Measurements from ENCODE around the gene MXI1.

Gene MXI1

DNA sequence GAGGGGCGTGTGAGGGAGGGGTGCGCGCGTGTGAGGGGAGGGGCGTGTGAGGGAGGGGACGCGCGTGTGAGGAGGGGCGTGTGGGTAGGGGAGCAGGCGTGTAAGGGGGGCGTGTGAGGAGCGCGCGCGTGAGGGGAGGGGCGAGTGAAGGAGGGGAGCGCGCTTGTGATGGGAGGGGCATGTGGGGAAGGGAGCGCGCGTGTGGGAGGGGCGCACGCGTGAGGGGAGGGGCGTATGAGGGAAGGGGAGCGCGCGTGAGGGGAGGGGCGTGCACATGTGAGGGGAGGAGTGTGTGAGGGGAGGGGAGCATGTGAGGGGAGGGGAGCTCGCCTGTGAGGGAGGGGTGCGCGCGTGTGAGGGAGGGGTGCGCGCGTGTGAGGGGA is 19.1 kb downstream of the MXI1 start:
- Histone ChIP-seq H3K9ac (ENCODE audit: low read depth, low read length) (no peak overlapping the region), H3K4me3 (ENCODE audit: low read length) (peak overlapping the region; percentile 93), H3K9me3 (ENCODE audit: insufficient read depth, low read depth, low read length) (no peaks in the 10 kb centered on the region), H3K4me1 (ENCODE audit: insufficient read depth, low read length) (peaks cover 10% of the 10 kb centered on the region), H3K27me3 (ENCODE audit: insufficient read depth, low read length) (peaks cover 17% of the 10 kb centered on the region), H3K36me3 (ENCODE audit: insufficient read depth, low read length) (peaks cover 11% of the 10 kb centered on the region; the same call in 1 of the 2 replicates), H3K27ac (ENCODE audit: low read depth, low read length) (no peak overlapping the region)
- 2% methylated on average over 30 of the region's 36 CpGs for WGBS

GRCh38 chr10:110226926-110227641 is 19.7 kb downstream of the MXI1 start:
- Histone ChIP-seq H3K36me3 (ENCODE audit: insufficient read depth, low read length) (peaks cover 11% of the 10 kb centered on the region; the same call in 1 of the 2 replicates), H3K9ac (ENCODE audit: low read depth, low read length) (no peak overlapping the region; the same call in 1 of the 2 replicates), H3K27ac (ENCODE audit: low read depth, low read length) (no peak overlapping the region), H3K27me3 (ENCODE audit: insufficient read depth, low read length) (peaks cover 12% of the 10 kb centered on the region), H3K9me3 (ENCODE audit: insufficient read depth, low read depth, low read length) (no peaks in the 10 kb centered on the region), H3K4me3 (ENCODE audit: low read length) (peak overlapping the region; percentile 93), H3K4me1 (ENCODE audit: insufficient read depth, low read length) (peaks cover 5% of the 10 kb centered on the region)
- 1% methylated on average over 70 of the region's 71 CpGs for WGBS

- H3K9ac ChIP-seq (ENCODE audit: low read depth, low read length), result no peak overlapping the region
- 72% methylated on average over 10 of the region's 10 CpGs for WGBS
- H3K4me1 ChIP-seq (ENCODE audit: insufficient read depth, low read length), result no peaks in the 10 kb centered on the region
- H3K27ac ChIP-seq (ENCODE audit: low read depth, low read length), result no peak overlapping the region
- H3K36me3 ChIP-seq (ENCODE audit: insufficient read depth, low read length), result peaks cover 11% of the 10 kb centered on the region; the same call in 1 of the 2 replicates
- peaks cover 3% of the 10 kb centered on the region; the same call in 1 of the 2 replicates for H3K27me3 ChIP-seq (ENCODE audit: insufficient read depth, low read length)
- H3K9me3 ChIP-seq (ENCODE audit: insufficient read depth, low read depth, low read length), result no peaks in the 10 kb centered on the region
- peak overlapping the region; percentile 93 for H3K4me3 ChIP-seq (ENCODE audit: low read length)
Observed at GRCh38 chr10:110228066-110228465, 20.7 kb downstream of the MXI1 start.

DNA sequence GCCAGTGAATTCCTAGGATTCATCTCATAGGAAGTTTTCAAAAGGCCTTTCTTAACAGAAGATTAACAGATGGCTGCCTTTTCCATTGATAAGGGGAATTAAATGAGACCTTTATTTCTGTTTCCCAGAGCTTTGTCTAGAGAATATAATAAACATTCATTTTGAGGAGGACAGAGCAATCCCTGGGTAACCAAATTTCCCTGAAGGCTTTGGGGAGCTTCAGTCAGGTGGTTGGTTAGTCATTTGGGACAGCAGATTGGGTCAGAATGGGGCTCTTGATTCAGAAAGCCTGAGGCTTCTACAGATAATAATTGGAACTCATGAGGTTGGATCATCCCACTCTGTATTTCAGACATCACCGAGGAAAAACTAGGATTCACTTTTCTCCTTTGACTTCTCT is 21.8 kb downstream of the MXI1 start:
- Histone ChIP-seq H3K36me3 (ENCODE audit: insufficient read depth, low read length) (peaks cover 11% of the 10 kb centered on the region; the same call in 1 of the 2 replicates), H3K27me3 (ENCODE audit: insufficient read depth, low read length) (peaks cover 3% of the 10 kb centered on the region; the same call in 1 of the 2 replicates), H3K9me3 (ENCODE audit: insufficient read depth, low read depth, low read length) (no peaks in the 10 kb centered on the region), H3K4me1 (ENCODE audit: insufficient read depth, low read length) (no peaks in the 10 kb centered on the region), H3K4me3 (ENCODE audit: low read length) (no peak overlapping the region), H3K9ac (ENCODE audit: low read depth, low read length) (no peak overlapping the region), H3K27ac (ENCODE audit: low read depth, low read length) (no peak overlapping the region)
- WGBS, result 100% methylated on average over 1 of the region's 1 CpG

DNA sequence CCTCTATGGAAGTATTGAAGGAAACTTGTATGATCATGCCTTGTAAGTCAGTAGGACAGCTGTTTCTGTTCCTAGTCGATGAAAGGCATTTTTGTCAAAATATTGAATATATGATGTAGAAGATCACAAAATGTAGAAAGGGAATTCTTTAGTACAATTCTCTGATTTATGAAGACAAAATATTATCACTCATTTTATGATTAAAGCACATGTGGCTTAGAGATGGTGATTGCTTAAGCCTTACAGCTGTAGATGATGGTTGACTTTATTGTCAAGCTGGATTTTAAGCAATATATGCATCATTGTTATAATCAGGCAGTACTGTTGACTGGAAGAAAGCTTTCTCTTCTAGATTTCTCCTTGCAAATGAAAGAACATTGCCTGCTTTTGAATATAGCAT is 26.4 kb downstream of the MXI1 start:
- WGBS, result 96% methylated on average over 1 of the region's 1 CpG
- Histone ChIP-seq H3K9ac (ENCODE audit: low read depth, low read length) (no peak overlapping the region), H3K27me3 (ENCODE audit: insufficient read depth, low read length) (no peaks in the 10 kb centered on the region), H3K4me3 (ENCODE audit: low read length) (no peak overlapping the region), H3K36me3 (ENCODE audit: insufficient read depth, low read length) (peaks cover 13% of the 10 kb centered on the region; the same call in 1 of the 2 replicates), H3K4me1 (ENCODE audit: insufficient read depth, low read length) (no peaks in the 10 kb centered on the region), H3K27ac (ENCODE audit: low read depth, low read length) (no peak overlapping the region), H3K9me3 (ENCODE audit: insufficient read depth, low read depth, low read length) (no peaks in the 10 kb centered on the region)

- Histone ChIP-seq H3K36me3 (ENCODE audit: insufficient read depth, low read length) (0 out of 2 replicates have a peak, but pooled peaks cover 4% of the 10 kb centered on the region), H3K27ac (ENCODE audit: low read depth, low read length) (no peak overlapping the region), H3K4me3 (ENCODE audit: low read length) (no peak overlapping the region), H3K9me3 (ENCODE audit: insufficient read depth, low read depth, low read length) (no peaks in the 10 kb centered on the region), H3K9ac (ENCODE audit: low read depth, low read length) (no peak overlapping the region), H3K27me3 (ENCODE audit: insufficient read depth, low read length) (no peaks in the 10 kb centered on the region), H3K4me1 (ENCODE audit: insufficient read depth, low read length) (no peaks in the 10 kb centered on the region; the same call in 1 of the 2 replicates)
- WGBS, result 94% methylated on average over 2 of the region's 2 CpGs
Observed at GRCh38 chr10:110237894-110238480, 30.6 kb downstream of the MXI1 start.

DNA sequence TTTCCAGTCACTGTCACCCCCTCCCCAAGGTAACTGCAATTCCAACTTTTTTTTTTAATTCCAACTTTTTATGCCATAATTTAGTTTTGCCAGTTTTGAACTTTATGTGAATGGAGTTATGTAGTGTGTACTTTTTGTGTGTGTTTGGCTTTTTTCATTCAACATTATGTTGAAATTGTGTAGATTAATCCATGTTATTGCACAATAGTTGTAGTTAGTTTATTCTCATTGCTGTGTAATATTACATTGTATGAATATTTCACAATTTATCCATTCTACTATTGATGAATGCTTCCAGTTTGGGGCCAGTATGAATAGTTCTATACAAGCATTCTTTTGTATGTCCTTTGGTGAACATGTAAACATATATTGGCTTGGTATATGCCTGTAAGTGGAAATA is 32.5 kb downstream of the MXI1 start:
- Histone ChIP-seq H3K27me3 (ENCODE audit: insufficient read depth, low read length) (no peaks in the 10 kb centered on the region), H3K4me3 (ENCODE audit: low read length) (no peak overlapping the region), H3K9me3 (ENCODE audit: insufficient read depth, low read depth, low read length) (no peaks in the 10 kb centered on the region), H3K36me3 (ENCODE audit: insufficient read depth, low read length) (peaks cover 4% of the 10 kb centered on the region; the same call in 1 of the 2 replicates), H3K4me1 (ENCODE audit: insufficient read depth, low read length) (peaks cover 13% of the 10 kb centered on the region), H3K9ac (ENCODE audit: low read depth, low read length) (no peak overlapping the region), H3K27ac (ENCODE audit: low read depth, low read length) (no peak overlapping the region)

- Histone ChIP-seq H3K27ac (ENCODE audit: low read depth, low read length) (no peak overlapping the region), H3K4me3 (ENCODE audit: low read length) (no peak overlapping the region), H3K36me3 (ENCODE audit: insufficient read depth, low read length) (peaks cover 4% of the 10 kb centered on the region; the same call in 1 of the 2 replicates), H3K9me3 (ENCODE audit: insufficient read depth, low read depth, low read length) (no peaks in the 10 kb centered on the region), H3K27me3 (ENCODE audit: insufficient read depth, low read length) (no peaks in the 10 kb centered on the region), H3K4me1 (ENCODE audit: insufficient read depth, low read length) (peaks cover 20% of the 10 kb centered on the region), H3K9ac (ENCODE audit: low read depth, low read length) (no peak overlapping the region)
- WGBS, result 100% methylated on average over 2 of the region's 3 CpGs
Observed at GRCh38 chr10:110241407-110241806, 34.0 kb downstream of the MXI1 start.

- Histone ChIP-seq H3K36me3 (ENCODE audit: insufficient read depth, low read length) (peaks cover 4% of the 10 kb centered on the region; the same call in 1 of the 2 replicates), H3K4me1 (ENCODE audit: insufficient read depth, low read length) (peaks cover 20% of the 10 kb centered on the region), H3K4me3 (ENCODE audit: low read length) (no peak overlapping the region), H3K27me3 (ENCODE audit: insufficient read depth, low read length) (no peaks in the 10 kb centered on the region), H3K27ac (ENCODE audit: low read depth, low read length) (no peak overlapping the region), H3K9ac (ENCODE audit: low read depth, low read length) (no peak overlapping the region), H3K9me3 (ENCODE audit: insufficient read depth, low read depth, low read length) (no peaks in the 10 kb centered on the region)
- WGBS, result 90% methylated on average over 2 of the region's 2 CpGs
Observed at GRCh38 chr10:110241841-110242240, 34.4 kb downstream of the MXI1 start.

DNA sequence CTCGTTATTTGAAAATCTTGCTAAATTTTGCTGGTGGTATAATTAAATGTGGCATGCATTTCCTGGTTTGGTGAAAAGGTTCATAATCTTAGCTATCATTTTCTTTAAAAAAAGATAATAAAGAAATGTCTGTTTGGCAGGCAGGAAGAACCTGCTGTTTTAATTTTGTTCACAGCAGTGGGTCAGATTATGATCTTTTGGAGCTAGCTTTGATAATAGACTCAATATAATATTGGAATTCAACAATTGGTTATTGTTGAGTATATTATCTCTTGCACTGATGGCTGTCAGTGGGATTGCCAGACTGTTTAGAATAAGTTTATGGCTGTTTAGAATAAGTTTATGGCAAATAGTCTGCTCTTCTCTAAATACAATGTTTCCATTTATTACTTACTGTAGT is 35.1 kb downstream of the MXI1 start:
- H3K9me3 ChIP-seq (ENCODE audit: insufficient read depth, low read depth, low read length), result no peaks in the 10 kb centered on the region
- H3K4me3 ChIP-seq (ENCODE audit: low read length), result no peak overlapping the region
- WGBS, result 89% methylated on average over 1 of the region's 1 CpG
- H3K27ac ChIP-seq (ENCODE audit: low read depth, low read length), result no peak overlapping the region
- H3K4me1 ChIP-seq (ENCODE audit: insufficient read depth, low read length), result peaks cover 20% of the 10 kb centered on the region
- peaks cover 3% of the 10 kb centered on the region; the same call in 1 of the 2 replicates for H3K36me3 ChIP-seq (ENCODE audit: insufficient read depth, low read length)
- no peak overlapping the region for H3K9ac ChIP-seq (ENCODE audit: low read depth, low read length)
- H3K27me3 ChIP-seq (ENCODE audit: insufficient read depth, low read length), result no peaks in the 10 kb centered on the region

- Histone ChIP-seq H3K9me3 (ENCODE audit: insufficient read depth, low read depth, low read length) (no peaks in the 10 kb centered on the region), H3K9ac (ENCODE audit: low read depth, low read length) (no peak overlapping the region), H3K27ac (ENCODE audit: low read depth, low read length) (no peak overlapping the region), H3K4me1 (ENCODE audit: insufficient read depth, low read length) (peaks cover 20% of the 10 kb centered on the region), H3K36me3 (ENCODE audit: insufficient read depth, low read length) (no peaks in the 10 kb centered on the region; the same call in 1 of the 2 replicates), H3K27me3 (ENCODE audit: insufficient read depth, low read length) (no peaks in the 10 kb centered on the region), H3K4me3 (ENCODE audit: low read length) (no peak overlapping the region)
- 90% methylated on average over 2 of the region's 3 CpGs for WGBS
Observed at GRCh38 chr10:110244550-110244949, 37.1 kb downstream of the MXI1 start.

Measured in HUES64 (cell line).